NB4 (cell line): ENCODE data around the gene DSTYK.

Experiments used
- POLR2A ChIP-seq: IDR thresholded peaks from 2 replicates; pipeline ENCODE4 v1.6.1; 2011; ENCODE audit warnings: mild to moderate bottlenecking; ENCODE audit not compliant: insufficient read length; ENCODE audit errors: extremely low read depth
- TF ChIP-seq, protein P1 (sequence below): IDR thresholded peaks from one replicate; pipeline ENCODE4 v1.5.1; 2012; ENCODE audit warnings: low read depth, low read length

DNA sequence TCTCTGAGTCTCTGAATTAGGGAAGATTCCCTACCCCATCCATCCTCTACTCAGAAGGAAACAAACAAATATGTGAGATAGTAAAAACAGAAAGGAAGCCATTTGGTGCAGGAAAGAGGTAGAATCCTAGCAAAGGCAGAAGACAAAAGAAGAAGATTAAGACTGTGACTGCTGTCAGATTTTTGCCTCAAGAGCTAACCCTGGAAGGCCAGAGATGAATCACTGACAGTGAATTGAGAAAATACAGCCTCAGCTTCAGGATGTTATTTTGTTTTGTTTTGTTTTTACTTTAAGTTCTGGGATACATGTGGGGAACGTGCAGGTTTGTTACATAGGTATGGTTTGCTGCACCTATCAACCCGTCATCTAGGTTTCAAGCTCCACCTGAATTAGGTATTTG, 31.7 kb downstream of the DSTYK start:
- TF ChIP-seq, protein P1, sequence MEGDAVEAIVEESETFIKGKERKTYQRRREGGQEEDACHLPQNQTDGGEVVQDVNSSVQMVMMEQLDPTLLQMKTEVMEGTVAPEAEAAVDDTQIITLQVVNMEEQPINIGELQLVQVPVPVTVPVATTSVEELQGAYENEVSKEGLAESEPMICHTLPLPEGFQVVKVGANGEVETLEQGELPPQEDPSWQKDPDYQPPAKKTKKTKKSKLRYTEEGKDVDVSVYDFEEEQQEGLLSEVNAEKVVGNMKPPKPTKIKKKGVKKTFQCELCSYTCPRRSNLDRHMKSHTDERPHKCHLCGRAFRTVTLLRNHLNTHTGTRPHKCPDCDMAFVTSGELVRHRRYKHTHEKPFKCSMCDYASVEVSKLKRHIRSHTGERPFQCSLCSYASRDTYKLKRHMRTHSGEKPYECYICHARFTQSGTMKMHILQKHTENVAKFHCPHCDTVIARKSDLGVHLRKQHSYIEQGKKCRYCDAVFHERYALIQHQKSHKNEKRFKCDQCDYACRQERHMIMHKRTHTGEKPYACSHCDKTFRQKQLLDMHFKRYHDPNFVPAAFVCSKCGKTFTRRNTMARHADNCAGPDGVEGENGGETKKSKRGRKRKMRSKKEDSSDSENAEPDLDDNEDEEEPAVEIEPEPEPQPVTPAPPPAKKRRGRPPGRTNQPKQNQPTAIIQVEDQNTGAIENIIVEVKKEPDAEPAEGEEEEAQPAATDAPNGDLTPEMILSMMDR, result no peak
- TF ChIP-seq POLR2A, result no peak
